Erythroblast (primary cell): Measurements from ENCODE around the gene RFX8.

Experiments used
- GATA1 ChIP-seq: IDR thresholded peaks from 2 replicates; pipeline ENCODE4 v1.6.1; 2011; ENCODE audit warnings: low read depth, mild to moderate bottlenecking, control low read depth, low read length, moderate library complexity
- POLR2A ChIP-seq: IDR thresholded peaks from 2 replicates; pipeline ENCODE4 v1.6.1; 2011; ENCODE audit warnings: mild to moderate bottlenecking, low read length

- TF ChIP-seq POLR2A (no peak), GATA1 (no peak)
These were observed 18.1 kb upstream of the RFX8 start for GRCh38 chr2:101492936-101493473.
